Right lobe of liver (tissue), 6 donors: ENCODE data around the gene MACF1. TPM values are rescaled to one million over a fixed set of nuclear protein-coding genes. Genes with fewer than 3 reads are reported as not detected.

Experiments used
- ATAC-seq, 4 donors: fragments of 200-7000 bp; cut with Tn5 transposase; one replicate each; pipeline ENCODE4 v1.9.1; 2020; ENCODE audit warnings: mild to moderate bottlenecking in 4 of 4, moderate library complexity in 4 of 4
- DNase-seq, 3 donors: peaks; one replicate each; pipeline ENCODE4 v3.0.0-alpha.2; 2020
- H3K27ac ChIP-seq, 3 donors: fragments of 200-600 bp; one replicate each; pipeline ENCODE4 v1.8.0; 2022
- H3K27me3 ChIP-seq, 2 donors: fragments of 200-600 bp; one replicate each; pipeline ENCODE4 v1.8.0; 2022
- H3K36me3 ChIP-seq, 4 donors: fragments of 200-600 bp; sonication (generic) in 1 of 4; one replicate each; pipeline versions ENCODE4 v1.5.1 to v1.8.0; 2017 to 2022; ENCODE audit warnings: control low read depth in 1 of 4
- H3K4me1 ChIP-seq, 4 donors: fragments of 200-600 bp; sonication (generic) in 1 of 4; one replicate each; pipeline versions ENCODE4 v1.5.1 to v1.8.0; 2017 to 2022; ENCODE audit warnings: control low read depth in 1 of 4
- H3K4me3 ChIP-seq, 3 donors: fragments of 200-600 bp; one replicate each; pipeline ENCODE4 v1.8.0; 2022
- H3K9me3 ChIP-seq, 4 donors: fragments of 200-600 bp; sonication (generic) in 1 of 4; one replicate each; pipeline versions ENCODE4 v1.5.1 to v1.8.0; 2017 to 2022; ENCODE audit warnings: control low read depth in 1 of 4
- CTCF ChIP-seq, 4 donors: fragments of 200-600 bp in 3 of 4; fragments of 450-650 bp in 1 of 4; IDR thresholded peaks; one replicate each; pipeline versions ENCODE4 v1.5.1 to v1.8.0; 2016 to 2022; ENCODE audit warnings: antibody characterized with exemption in 4 of 4, mild to moderate bottlenecking in 2 of 4
- POLR2A ChIP-seq: fragments of 450-650 bp; IDR thresholded peaks from one replicate; pipeline ENCODE4 v1.6.1; 2017; ENCODE audit warnings: antibody characterized with exemption, mild to moderate bottlenecking
- WGBS: methylation state at CpG from one replicate; pipeline ENCODE4 v1.1.6; 2018; ENCODE audit warnings: low coverage, low lambda C conversion rate; ENCODE audit not compliant: insufficient coverage; ENCODE audit errors: missing lambda C conversion rate; 5-methylcytosine and 5-hydroxymethylcytosine counted together
- intact Hi-C, 2 donors: fragments of 100-400 bp; cut with DNase I; formaldehyde crosslinking; loops; one replicate each; pipeline versions ENCODE4 v1.11.2 to v1.14.1; 2022
- total RNA-seq, 6 experiments: library from RNA; depleted of rRNA in 2 of 6; stranded (reverse); fragments of >200 nt in 2 of 6; fragmentation: NEBNext Ultra II Directional in 3 of 6; extraction: Animal tissue kit (Norgen Biotek cat#: 25700) in 3 of 6; gene quantifications; one replicate each; pipeline versions ENCODE4 v1.1.0 to v1.2.4, GENCODE V29; 2016 to 2023
- donor health status: DM: no; HTN: yes; CAD: no.
- donor health status: DM: no; HTN: no; CAD: no.
- donor health status: DM: no; HTN: no; CAD: no.
- donor health status: DM: no; HTN: yes; CAD: no.
- donor health status: DM: no; HTN: yes; CAD: no.

MACF1 gene
- total RNA-seq, 6 experiments from 2014 or later = 78.4 to 141 (median 100) TPM

GRCh38 chr1:39452081-39452480, 247.6 kb downstream of the MACF1 start:
- ATAC-seq (no peak), DNase-seq (no peak)
- intact Hi-C loops = no loop called here
- Histone ChIP-seq H3K36me3 (peaks cover 20 to 84% (median 45%) of the 10 kb centered on the region in 4 donors), H3K27me3 (no peaks in the 10 kb centered on the region), H3K4me3 (no peak overlapping the region), H3K27ac (peak overlapping the region in 2 of 3 donors; percentile 24 to 56), H3K4me1 (peaks cover 0 to 28% (median 6%) of the 10 kb centered on the region in 4 donors), H3K9me3 (no peaks in the 10 kb centered on the region)
- 84% methylated on average over 7 of the region's 7 CpGs for WGBS
- TF ChIP-seq POLR2A (no peak), CTCF (IDR thresholded peaks at IDR 0.05) (no peak)

- H3K4me1 ChIP-seq = peaks cover 0 to 28% (median 6%) of the 10 kb centered on the region in 4 donors
- no peaks in the 10 kb centered on the region for H3K27me3 ChIP-seq
- H3K27ac ChIP-seq = peak overlapping the region in 2 of 3 donors; percentile 24 to 56
- TF ChIP-seq POLR2A (no peak), CTCF (IDR thresholded peaks at IDR 0.05) (no peak)
- peaks cover 20 to 84% (median 48%) of the 10 kb centered on the region in 4 donors for H3K36me3 ChIP-seq
- intact Hi-C loops = no loop called here
- ATAC-seq = no peak
- H3K9me3 ChIP-seq = no peaks in the 10 kb centered on the region
- WGBS = 93% methylated on average over 5 of the region's 5 CpGs
- DNase-seq = no peak
- H3K4me3 ChIP-seq = no peak overlapping the region
Observed at GRCh38 chr1:39452540-39452939, 248.0 kb downstream of the MACF1 start.

- WGBS = 35% methylated on average over 5 of the region's 8 CpGs
- Histone ChIP-seq H3K4me3 (no peak overlapping the region), H3K36me3 (peaks cover 20 to 84% (median 49%) of the 10 kb centered on the region in 4 donors), H3K4me1 (peaks cover 0 to 28% (median 6%) of the 10 kb centered on the region in 4 donors), H3K9me3 (no peaks in the 10 kb centered on the region), H3K27ac (peak overlapping the region in 1 of 3 donors; percentile 34), H3K27me3 (no peaks in the 10 kb centered on the region)
- TF ChIP-seq POLR2A = no peak
- no peak for TF ChIP-seq CTCF (IDR thresholded peaks at IDR 0.05)
- ATAC-seq (peak; percentile 61 to 77 (median 65)), DNase-seq (peak; percentile 82 to 85 (median 83))
- intact Hi-C loops = no loop called here
Observed at GRCh38 chr1:39453603-39454002, 249.1 kb downstream of the MACF1 start.

- no peak overlapping the region for H3K27ac ChIP-seq
Observed at GRCh38 chr1:39458991-39459390, 254.5 kb downstream of the MACF1 start.

More at GRCh38 chr1:39458991-39459390, 254.5 kb downstream of the MACF1 start:
- ATAC-seq (no peak), DNase-seq (no peak)
- TF ChIP-seq CTCF (IDR thresholded peaks at IDR 0.05) (no peak), POLR2A (no peak)
- intact Hi-C loops = no loop called here
- WGBS = 94% methylated on average over 4 of the region's 4 CpGs
- Histone ChIP-seq H3K4me1 (peaks cover 0 to 1% (median 0%) of the 10 kb centered on the region in 4 donors), H3K27me3 (no peaks in the 10 kb centered on the region), H3K36me3 (peaks cover 23 to 100% (median 66%) of the 10 kb centered on the region in 4 donors), H3K9me3 (no peaks in the 10 kb centered on the region), H3K4me3 (no peak overlapping the region)
